ENCODE measurements around the gene OR5K4.

The OR5K4 gene

GRCh38 chr3:98343647-98344507 lies 9.8 kb upstream of the OR5K4 start:
- Mint-ChIP-seq H3K27me3 (peaks cover 4% of the 10 kb centered on the region), H3K27ac (no peak overlapping the region), H3K36me3 (ENCODE audit: low read depth) (no peaks in the 10 kb centered on the region)

GRCh38 chr3:98350082-98350481 lies 3.6 kb upstream of the OR5K4 start:
- H3K9me3 Mint-ChIP-seq: peaks cover 6% of the 10 kb centered on the region
- H3K4me3 Mint-ChIP-seq: no peak overlapping the region
- intact Hi-C loops (cut with micrococcal nuclease): no loop called here
- no peaks in the 10 kb centered on the region for H3K36me3 Mint-ChIP-seq (ENCODE audit: low read depth)
- no peak overlapping the region for H3K27ac Mint-ChIP-seq
- peaks cover 1% of the 10 kb centered on the region for H3K27me3 Mint-ChIP-seq
- H3K4me1 Mint-ChIP-seq (ENCODE audit: low read depth): no peaks in the 10 kb centered on the region

More at GRCh38 chr3:98343647-98344507, 9.8 kb upstream of the OR5K4 start:
- intact Hi-C loops (cut with micrococcal nuclease): loop anchor here (5.0 to 10.0 kb wide), 2 partner anchors 228 to 471 kb away; no protein-coding TSS in a partner anchor
- no peak overlapping the region for H3K4me3 Mint-ChIP-seq
- H3K4me1 Mint-ChIP-seq (ENCODE audit: low read depth): no peaks in the 10 kb centered on the region
- H3K9me3 Mint-ChIP-seq: no peaks in the 10 kb centered on the region

- intact Hi-C loops (cut with micrococcal nuclease): no loop called here
- no peaks in the 10 kb centered on the region for H3K36me3 Mint-ChIP-seq (ENCODE audit: low read depth)
- H3K4me3 Mint-ChIP-seq: no peak overlapping the region
- H3K27ac Mint-ChIP-seq: no peak overlapping the region
- no peaks in the 10 kb centered on the region for H3K27me3 Mint-ChIP-seq
- H3K9me3 Mint-ChIP-seq: peaks cover 29% of the 10 kb centered on the region
- H3K4me1 Mint-ChIP-seq (ENCODE audit: low read depth): no peaks in the 10 kb centered on the region
Measured at GRCh38 chr3:98359250-98359649, 5.6 kb downstream of the OR5K4 start.

GRCh38 chr3:98359993-98360675 lies 6.5 kb downstream of the OR5K4 start:
- no peak overlapping the region for H3K27ac Mint-ChIP-seq
- H3K9me3 Mint-ChIP-seq: peaks cover 29% of the 10 kb centered on the region
- H3K36me3 Mint-ChIP-seq (ENCODE audit: low read depth): no peaks in the 10 kb centered on the region
- no peak overlapping the region for H3K4me3 Mint-ChIP-seq
- no peaks in the 10 kb centered on the region for H3K4me1 Mint-ChIP-seq (ENCODE audit: low read depth)
- no peaks in the 10 kb centered on the region for H3K27me3 Mint-ChIP-seq
- intact Hi-C loops (cut with micrococcal nuclease): no loop called here

GRCh38 chr3:98360681-98361080 lies 7.0 kb downstream of the OR5K4 start:
- H3K27ac Mint-ChIP-seq: no peak overlapping the region
- H3K36me3 Mint-ChIP-seq (ENCODE audit: low read depth): no peaks in the 10 kb centered on the region
- intact Hi-C loops (cut with micrococcal nuclease): no loop called here
- H3K9me3 Mint-ChIP-seq: peaks cover 29% of the 10 kb centered on the region
- H3K4me3 Mint-ChIP-seq: no peak overlapping the region
- no peaks in the 10 kb centered on the region for H3K4me1 Mint-ChIP-seq (ENCODE audit: low read depth)
- no peaks in the 10 kb centered on the region for H3K27me3 Mint-ChIP-seq

- H3K4me3 Mint-ChIP-seq: no peak overlapping the region
- H3K27ac Mint-ChIP-seq: no peak overlapping the region
- H3K36me3 Mint-ChIP-seq (ENCODE audit: low read depth): no peaks in the 10 kb centered on the region
- no peaks in the 10 kb centered on the region for H3K27me3 Mint-ChIP-seq
- intact Hi-C loops (cut with micrococcal nuclease): no loop called here
- H3K4me1 Mint-ChIP-seq (ENCODE audit: low read depth): no peaks in the 10 kb centered on the region
- H3K9me3 Mint-ChIP-seq: peaks cover 29% of the 10 kb centered on the region
Measured at GRCh38 chr3:98361289-98361688, 7.6 kb downstream of the OR5K4 start.

GRCh38 chr3:98367464-98368246 lies 14.0 kb downstream of the OR5K4 start:
- intact Hi-C loops (cut with micrococcal nuclease): no loop called here
- Mint-ChIP-seq H3K4me1 (ENCODE audit: low read depth) (no peaks in the 10 kb centered on the region), H3K4me3 (no peak overlapping the region), H3K27me3 (no peaks in the 10 kb centered on the region), H3K9me3 (peaks cover under 1% of the 10 kb centered on the region), H3K36me3 (ENCODE audit: low read depth) (no peaks in the 10 kb centered on the region), H3K27ac (no peak overlapping the region)

GRCh38 chr3:98371186-98371585 lies 17.5 kb downstream of the OR5K4 start:
- intact Hi-C loops (cut with micrococcal nuclease): no loop called here
- Mint-ChIP-seq H3K36me3 (ENCODE audit: low read depth) (no peaks in the 10 kb centered on the region), H3K9me3 (no peaks in the 10 kb centered on the region), H3K27me3 (no peaks in the 10 kb centered on the region), H3K27ac (no peak overlapping the region), H3K4me1 (ENCODE audit: low read depth) (no peaks in the 10 kb centered on the region), H3K4me3 (no peak overlapping the region)

GRCh38 chr3:98371853-98372252 lies 18.2 kb downstream of the OR5K4 start:
- intact Hi-C loops (cut with micrococcal nuclease): no loop called here
- H3K36me3 Mint-ChIP-seq (ENCODE audit: low read depth): no peaks in the 10 kb centered on the region
- no peaks in the 10 kb centered on the region for H3K4me1 Mint-ChIP-seq (ENCODE audit: low read depth)
- H3K4me3 Mint-ChIP-seq: no peak overlapping the region
- H3K27me3 Mint-ChIP-seq: no peaks in the 10 kb centered on the region
- H3K9me3 Mint-ChIP-seq: no peaks in the 10 kb centered on the region
- H3K27ac Mint-ChIP-seq: no peak overlapping the region

GRCh38 chr3:98372445-98372844 lies 18.8 kb downstream of the OR5K4 start:
- Mint-ChIP-seq H3K27ac (no peak overlapping the region), H3K36me3 (ENCODE audit: low read depth) (no peaks in the 10 kb centered on the region), H3K4me3 (no peak overlapping the region), H3K9me3 (no peaks in the 10 kb centered on the region), H3K4me1 (ENCODE audit: low read depth) (no peaks in the 10 kb centered on the region), H3K27me3 (no peaks in the 10 kb centered on the region)
- intact Hi-C loops (cut with micrococcal nuclease): no loop called here

GRCh38 chr3:98376631-98377030 lies 23.0 kb downstream of the OR5K4 start:
- Mint-ChIP-seq H3K27ac (no peak overlapping the region), H3K4me3 (no peak overlapping the region), H3K9me3 (no peaks in the 10 kb centered on the region), H3K4me1 (ENCODE audit: low read depth) (no peaks in the 10 kb centered on the region), H3K27me3 (no peaks in the 10 kb centered on the region), H3K36me3 (ENCODE audit: low read depth) (no peaks in the 10 kb centered on the region)
- intact Hi-C loops (cut with micrococcal nuclease): no loop called here

GRCh38 chr3:98388147-98388546 lies 34.5 kb downstream of the OR5K4 start:
- Mint-ChIP-seq H3K36me3 (ENCODE audit: low read depth) (no peaks in the 10 kb centered on the region), H3K27ac (no peak overlapping the region), H3K4me1 (ENCODE audit: low read depth) (no peaks in the 10 kb centered on the region), H3K4me3 (no peak overlapping the region), H3K27me3 (no peaks in the 10 kb centered on the region), H3K9me3 (no peaks in the 10 kb centered on the region)
- intact Hi-C loops (cut with micrococcal nuclease): no loop called here

GRCh38 chr3:98390366-98390765 lies 36.7 kb downstream of the OR5K4 start, which contains the start of gene OR5K3:
Gene OR5K3, plus strand, starts transcription at chr3:98390666. Its CDS starts 0 bp downstream, at chr3:98390666.
- H3K9me3 Mint-ChIP-seq: no peaks in the 10 kb centered on the region
- no peak within 1 kb of the TSS for H3K4me3 Mint-ChIP-seq

GRCh38 chr3:98395101-98395500 lies 41.4 kb downstream of the OR5K4 start:
- Mint-ChIP-seq H3K4me1 (ENCODE audit: low read depth) (no peaks in the 10 kb centered on the region), H3K9me3 (peaks cover 21% of the 10 kb centered on the region), H3K27ac (no peak overlapping the region), H3K27me3 (no peaks in the 10 kb centered on the region), H3K4me3 (no peak overlapping the region), H3K36me3 (ENCODE audit: low read depth) (no peaks in the 10 kb centered on the region)
- intact Hi-C loops (cut with micrococcal nuclease): no loop called here

More at GRCh38 chr3:98390366-98390765, 36.7 kb downstream of the OR5K4 start, which contains the start of gene OR5K3:
- no peak within 1 kb of the TSS for H3K27ac Mint-ChIP-seq
- no peaks in the 10 kb centered on the region for H3K36me3 Mint-ChIP-seq (ENCODE audit: low read depth)
- no peaks in the 10 kb centered on the region for H3K27me3 Mint-ChIP-seq
- intact Hi-C loops (cut with micrococcal nuclease): no loop called here
- no peaks in the 10 kb centered on the region for H3K4me1 Mint-ChIP-seq (ENCODE audit: low read depth)
